ENCODE data around the gene LCE3D.
"Not testable (repeated sequence)": the region's sequence is repeated elsewhere in the genome, so short reads cannot be mapped to it uniquely, and the experiment has no call there.

DNA sequence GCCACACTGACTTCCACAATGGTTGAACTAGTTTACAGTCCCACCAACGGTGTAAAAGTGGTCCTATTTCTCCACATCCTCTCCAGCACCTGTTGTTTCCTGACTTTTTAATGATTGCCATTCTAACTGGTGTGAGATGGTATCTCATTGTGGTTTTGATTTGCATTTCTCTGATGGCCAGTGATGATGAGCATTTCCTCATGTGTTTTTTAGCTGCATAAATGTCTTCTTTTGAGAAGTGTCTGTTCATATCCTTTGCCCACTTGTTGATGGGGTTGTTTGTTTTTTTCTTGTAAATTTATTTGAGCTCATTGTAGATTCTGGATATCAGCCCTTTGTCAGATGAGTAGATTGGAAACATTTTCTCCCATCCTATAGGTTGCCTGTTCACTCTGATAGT is 32.0 kb downstream of the LCE3D start:
- not testable (repeated sequence) for TF ChIP-seq RAD21 (conservative IDR thresholded peaks at IDR 0.05); POLR2AphosphoS5 (IDR thresholded peaks at IDR 0.05); EP300 (conservative IDR thresholded peaks at IDR 0.05; ENCODE audit: poor library complexity, severe bottlenecking); EZH2 (IDR thresholded peaks at IDR 0.05; ENCODE audit: borderline replicate concordance, insufficient read depth, low read length, poor library complexity, severe bottlenecking); SMC3 (conservative IDR thresholded peaks at IDR 0.05; ENCODE audit: poor library complexity); MXI1 (conservative IDR thresholded peaks at IDR 0.05; ENCODE audit: poor library complexity, severe bottlenecking)
- TF ChIP-seq, protein P1, sequence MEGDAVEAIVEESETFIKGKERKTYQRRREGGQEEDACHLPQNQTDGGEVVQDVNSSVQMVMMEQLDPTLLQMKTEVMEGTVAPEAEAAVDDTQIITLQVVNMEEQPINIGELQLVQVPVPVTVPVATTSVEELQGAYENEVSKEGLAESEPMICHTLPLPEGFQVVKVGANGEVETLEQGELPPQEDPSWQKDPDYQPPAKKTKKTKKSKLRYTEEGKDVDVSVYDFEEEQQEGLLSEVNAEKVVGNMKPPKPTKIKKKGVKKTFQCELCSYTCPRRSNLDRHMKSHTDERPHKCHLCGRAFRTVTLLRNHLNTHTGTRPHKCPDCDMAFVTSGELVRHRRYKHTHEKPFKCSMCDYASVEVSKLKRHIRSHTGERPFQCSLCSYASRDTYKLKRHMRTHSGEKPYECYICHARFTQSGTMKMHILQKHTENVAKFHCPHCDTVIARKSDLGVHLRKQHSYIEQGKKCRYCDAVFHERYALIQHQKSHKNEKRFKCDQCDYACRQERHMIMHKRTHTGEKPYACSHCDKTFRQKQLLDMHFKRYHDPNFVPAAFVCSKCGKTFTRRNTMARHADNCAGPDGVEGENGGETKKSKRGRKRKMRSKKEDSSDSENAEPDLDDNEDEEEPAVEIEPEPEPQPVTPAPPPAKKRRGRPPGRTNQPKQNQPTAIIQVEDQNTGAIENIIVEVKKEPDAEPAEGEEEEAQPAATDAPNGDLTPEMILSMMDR (IDR thresholded peaks at IDR 0.05; ENCODE audit: poor library complexity, severe bottlenecking) = not testable (repeated sequence)
- TF ChIP-seq, protein P2, sequence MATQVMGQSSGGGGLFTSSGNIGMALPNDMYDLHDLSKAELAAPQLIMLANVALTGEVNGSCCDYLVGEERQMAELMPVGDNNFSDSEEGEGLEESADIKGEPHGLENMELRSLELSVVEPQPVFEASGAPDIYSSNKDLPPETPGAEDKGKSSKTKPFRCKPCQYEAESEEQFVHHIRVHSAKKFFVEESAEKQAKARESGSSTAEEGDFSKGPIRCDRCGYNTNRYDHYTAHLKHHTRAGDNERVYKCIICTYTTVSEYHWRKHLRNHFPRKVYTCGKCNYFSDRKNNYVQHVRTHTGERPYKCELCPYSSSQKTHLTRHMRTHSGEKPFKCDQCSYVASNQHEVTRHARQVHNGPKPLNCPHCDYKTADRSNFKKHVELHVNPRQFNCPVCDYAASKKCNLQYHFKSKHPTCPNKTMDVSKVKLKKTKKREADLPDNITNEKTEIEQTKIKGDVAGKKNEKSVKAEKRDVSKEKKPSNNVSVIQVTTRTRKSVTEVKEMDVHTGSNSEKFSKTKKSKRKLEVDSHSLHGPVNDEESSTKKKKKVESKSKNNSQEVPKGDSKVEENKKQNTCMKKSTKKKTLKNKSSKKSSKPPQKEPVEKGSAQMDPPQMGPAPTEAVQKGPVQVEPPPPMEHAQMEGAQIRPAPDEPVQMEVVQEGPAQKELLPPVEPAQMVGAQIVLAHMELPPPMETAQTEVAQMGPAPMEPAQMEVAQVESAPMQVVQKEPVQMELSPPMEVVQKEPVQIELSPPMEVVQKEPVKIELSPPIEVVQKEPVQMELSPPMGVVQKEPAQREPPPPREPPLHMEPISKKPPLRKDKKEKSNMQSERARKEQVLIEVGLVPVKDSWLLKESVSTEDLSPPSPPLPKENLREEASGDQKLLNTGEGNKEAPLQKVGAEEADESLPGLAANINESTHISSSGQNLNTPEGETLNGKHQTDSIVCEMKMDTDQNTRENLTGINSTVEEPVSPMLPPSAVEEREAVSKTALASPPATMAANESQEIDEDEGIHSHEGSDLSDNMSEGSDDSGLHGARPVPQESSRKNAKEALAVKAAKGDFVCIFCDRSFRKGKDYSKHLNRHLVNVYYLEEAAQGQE (IDR thresholded peaks at IDR 0.05; ENCODE audit: borderline replicate concordance) = not testable (repeated sequence)
